GM21825 (cell line): ENCODE data around the gene CCDC86.

Experiments
- ATAC-seq: cut with Tn5 transposase; IDR thresholded peaks from one replicate; pipeline ENCODE4 v1.9.1; 2021; ENCODE audit warnings: mild to moderate bottlenecking, moderate library complexity; ENCODE audit not compliant: unreplicated experiment

The CCDC86 gene

DNA sequence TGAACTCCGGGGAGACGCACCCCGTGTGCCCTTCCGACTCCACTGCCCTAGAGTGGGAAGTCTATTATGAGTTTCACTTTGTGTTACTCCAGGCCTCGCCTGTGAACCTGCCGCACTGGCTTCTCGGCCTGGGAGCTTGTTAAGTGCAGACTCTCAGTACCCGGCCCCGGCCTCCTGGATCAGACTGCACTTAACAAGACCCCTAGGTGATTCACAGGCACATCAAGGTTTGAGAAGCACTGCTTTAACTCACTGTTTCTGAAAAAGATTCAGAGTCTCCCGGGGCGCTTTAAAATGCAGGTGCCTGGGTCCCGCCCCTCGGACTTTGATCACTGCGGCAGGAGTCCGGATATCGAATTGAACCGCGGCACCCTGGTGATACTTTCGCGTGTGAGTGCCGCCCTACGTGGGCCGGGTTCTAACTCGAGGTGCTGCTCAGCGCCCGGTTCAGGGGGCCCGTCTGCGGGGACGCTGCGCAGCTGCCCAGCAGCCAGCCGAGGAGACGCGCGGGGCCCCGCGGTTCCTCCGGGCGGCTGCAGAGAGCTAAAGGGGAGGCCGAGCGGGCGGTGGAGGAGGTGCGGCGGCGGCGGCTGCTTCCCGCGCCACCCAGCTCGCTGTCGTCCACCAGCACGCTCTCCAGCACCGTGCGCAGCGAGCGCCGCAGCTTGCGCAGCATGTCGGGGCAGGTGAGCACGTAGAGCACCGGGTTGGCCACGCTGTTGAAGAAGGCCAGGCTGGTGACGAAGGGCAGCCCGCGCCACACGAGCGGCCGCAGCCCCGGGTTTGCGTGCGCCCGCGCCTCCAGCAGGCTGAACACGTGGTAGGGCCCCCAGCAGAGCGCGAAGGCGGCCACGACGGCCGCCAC lies 10.4 kb downstream of the CCDC86 start:
- ATAC-seq: no peak

- no peak for ATAC-seq
These were observed 11.4 kb downstream of the CCDC86 start for GRCh38 chr11:60852982-60853950.

- ATAC-seq: no peak
These were observed 12.4 kb downstream of the CCDC86 start for GRCh38 chr11:60854140-60854846.

DNA sequence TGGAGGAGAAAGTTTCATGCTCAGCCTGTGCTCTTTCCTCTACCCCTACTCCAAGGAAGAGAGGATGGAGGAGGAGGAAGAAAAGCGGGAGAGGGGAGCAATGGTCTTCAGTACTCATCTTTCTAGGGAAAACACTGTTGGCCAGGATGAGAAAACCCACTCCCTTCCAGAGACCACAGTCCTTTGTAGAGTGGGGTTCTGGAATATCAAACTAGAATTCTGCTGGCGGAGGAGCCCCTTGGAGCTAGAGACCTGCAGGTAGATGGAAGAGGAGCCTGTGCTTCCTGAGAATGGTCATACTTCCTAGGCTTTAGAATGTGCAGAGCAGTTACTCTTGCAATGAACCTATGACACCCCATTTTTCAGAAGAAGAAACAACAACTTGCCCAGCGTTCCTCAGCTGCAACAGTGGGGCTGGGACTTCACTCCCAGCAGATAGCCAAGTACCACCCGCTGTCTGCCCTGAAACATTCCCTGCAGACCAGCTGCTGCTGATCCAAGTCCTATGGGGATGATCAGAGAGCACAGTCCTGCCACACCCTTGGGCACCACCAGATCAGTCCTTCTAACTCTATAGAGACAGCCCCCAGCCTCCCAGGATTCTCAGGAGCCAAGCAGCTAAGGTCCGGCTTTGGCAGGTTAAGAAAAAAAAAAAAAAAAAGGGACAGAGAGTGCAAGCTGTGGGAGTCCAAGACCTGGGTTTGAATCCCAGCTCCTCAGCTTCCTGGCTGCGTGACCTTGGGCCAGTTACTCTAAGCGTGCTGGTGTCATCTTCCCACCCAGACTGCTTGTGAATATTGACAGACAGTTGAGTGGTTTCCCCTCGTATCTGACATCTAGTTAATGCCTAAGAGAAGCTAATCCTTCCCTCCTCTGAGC lies 13.2 kb downstream of the CCDC86 start:
- no peak for ATAC-seq

DNA sequence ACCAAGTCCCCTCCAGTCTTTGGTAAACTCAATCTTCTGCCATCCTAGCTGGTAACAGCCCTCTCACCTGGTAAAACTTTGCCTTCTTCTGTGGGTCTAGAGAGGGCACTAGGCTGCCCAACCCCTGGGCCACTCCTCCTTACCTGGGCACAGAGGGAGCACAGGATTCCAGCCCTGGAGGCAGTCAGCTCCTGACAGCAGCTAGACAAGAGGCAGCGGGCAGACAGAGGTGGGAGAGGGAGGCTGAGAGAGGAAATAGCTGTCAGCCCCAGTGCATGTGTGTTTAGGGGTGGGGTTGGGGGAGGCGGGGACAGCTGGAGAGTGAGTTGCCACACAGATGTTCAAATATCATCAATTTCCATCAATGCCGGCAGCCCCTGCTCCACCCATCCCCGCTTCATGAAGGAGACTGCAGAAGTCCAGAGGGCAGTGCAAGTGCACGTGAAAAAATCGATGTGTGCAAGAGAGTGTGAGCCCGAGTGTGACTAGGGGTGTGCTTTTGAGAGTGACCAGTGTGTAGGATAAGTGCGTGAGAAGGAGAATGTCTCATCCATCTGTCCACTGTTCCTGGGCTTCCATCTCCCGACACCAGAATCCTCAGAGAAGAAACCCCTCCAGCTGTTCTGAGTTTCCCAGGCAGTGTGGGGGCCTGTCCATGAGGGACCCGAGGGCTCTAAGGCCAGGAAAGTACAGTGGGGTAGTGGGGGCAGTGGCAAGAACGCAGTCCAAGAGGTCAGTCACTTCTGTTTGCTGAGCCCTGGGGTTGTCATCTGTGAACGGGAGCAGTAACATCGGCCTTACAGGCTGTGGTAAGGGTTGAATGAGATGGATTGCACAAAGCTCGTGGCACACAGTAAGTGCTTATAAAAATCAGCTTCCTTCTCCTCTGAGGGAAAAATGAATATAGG lies 14.1 kb downstream of the CCDC86 start, which contains the start of gene PTGDR2:
TSS of gene PTGDR2 (minus strand) at position 225 of the 908 bp plus-strand sequence. CDS start 2,228 bp downstream, outside the sequence.
- ATAC-seq: no peak

DNA sequence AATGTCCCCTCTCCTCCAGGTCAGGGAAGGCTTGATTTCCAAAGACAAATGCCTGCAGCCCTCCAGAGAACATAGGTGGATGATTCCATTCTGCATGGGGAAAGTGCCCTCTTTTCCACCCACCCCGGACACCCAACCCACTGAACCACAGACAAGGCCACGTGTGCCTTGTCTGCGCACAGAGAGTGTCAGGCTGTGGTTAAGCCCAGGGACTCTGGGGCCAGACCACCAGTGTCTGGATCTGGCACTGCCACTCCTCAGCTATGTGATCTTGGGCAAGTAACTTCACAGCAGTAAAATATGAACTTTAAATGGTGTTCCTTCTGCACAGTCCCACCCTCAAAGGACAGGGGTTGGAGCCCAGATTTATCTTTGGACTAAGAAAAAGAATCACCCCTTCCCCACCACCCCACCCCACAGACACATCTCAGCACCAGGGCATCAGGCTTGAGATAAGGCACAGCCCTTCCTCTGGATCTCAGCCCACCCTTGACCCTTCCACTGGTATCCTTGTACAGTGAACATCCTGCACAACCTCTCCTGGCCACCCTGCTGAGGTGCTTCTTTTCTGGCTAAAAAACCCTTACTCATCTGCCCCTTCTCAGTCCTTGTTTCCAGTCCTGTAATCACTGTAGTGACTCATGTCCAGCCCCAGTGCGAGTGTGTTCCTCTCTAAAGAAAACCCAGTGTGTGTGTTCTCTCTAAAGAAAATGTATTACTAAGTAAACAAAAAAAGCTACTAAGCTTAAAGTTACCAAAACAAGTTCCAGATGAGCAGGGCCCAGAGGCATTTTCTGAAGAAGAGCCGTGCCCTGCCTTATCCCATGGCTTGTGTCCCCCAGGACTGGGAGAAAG lies 15.7 kb downstream of the CCDC86 start:
- ATAC-seq: no peak

- ATAC-seq: no peak
These were observed 16.3 kb downstream of the CCDC86 start for GRCh38 chr11:60858236-60858635.

DNA sequence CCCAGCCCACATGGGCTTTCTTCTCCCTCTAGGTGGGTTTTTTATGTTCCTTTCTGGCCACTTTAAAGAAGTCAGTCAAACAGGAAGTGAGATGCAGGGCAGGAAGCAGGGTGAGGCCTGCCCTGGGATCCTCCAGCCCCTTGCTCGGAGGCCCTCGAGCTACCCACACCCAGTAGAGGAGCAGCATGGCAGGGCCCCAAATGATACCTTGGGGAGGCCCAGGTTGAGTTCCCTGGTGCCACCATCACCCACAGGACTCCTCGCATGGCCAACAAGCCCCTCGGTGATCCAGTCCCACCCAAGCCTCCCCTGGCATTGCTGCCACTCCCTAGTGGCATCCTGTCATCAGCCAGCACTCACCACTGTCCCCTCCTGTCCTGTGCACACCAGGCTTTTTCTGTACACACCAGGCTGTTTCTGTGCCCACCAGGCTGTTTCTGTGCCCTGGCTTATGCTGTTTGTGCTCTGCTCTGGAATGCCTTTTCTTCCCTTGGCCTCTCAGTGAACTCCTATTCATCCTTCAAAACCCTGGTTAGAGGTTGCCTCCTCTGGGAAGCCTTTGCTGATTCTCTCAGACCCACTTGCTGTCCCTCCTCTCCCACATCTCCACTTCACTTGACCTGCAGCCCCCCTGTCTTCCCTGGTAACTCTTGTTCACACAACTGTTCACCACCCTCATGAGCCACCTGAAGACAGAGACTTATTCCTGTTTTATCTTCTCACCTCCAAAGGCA lies 17.0 kb downstream of the CCDC86 start:
- ATAC-seq: no peak

DNA sequence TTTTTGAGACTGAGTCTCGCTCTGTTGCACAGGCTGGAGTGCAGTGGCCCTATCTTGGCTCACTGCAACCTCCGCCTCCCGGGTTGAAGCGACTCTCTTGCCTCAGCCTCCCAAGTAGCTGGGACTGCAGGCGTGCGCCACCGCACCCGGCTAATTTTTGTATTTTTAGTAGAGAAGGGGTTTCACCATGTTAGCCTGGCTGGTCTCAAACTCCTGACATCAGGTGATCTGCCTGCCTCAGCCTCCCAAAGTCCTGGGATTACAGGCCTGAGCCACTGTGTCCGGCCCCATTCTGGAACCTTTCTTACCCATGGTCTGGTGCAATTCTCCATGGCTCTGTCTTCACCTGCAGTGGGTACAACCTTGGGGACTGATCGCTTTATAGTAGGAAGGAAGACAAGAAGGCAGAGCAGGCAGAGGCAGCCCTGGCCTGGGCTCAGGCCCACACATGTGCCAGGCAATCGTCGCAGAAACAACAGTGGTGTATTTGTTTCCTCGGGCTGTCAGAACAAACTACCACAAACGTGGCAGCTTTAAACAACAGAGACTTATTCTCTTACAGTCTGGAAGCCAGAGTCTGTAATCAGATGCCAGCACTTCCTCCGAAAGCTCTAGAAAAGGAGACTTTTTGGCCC lies 17.8 kb downstream of the CCDC86 start:
- no peak for ATAC-seq

DNA sequence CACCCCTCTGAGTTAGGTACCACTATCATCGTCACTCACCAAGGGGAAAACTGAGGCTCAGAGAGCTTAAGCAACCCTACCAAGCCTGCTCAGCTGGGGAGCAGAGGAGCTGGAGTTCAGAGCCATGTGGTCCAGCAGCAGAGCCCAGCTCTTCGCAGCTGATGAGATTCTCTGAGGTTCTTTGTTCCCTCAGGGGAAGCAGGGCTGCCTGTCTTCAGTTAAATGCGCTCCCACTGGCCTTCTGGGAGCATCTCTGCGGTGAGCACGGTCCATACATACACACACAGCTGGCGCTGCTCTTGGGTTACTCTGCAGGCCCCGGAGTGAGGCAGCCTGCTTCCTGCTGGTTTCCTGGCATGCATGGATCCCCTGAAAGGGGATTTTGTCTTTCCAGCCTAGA lies 19.0 kb downstream of the CCDC86 start:
- no peak for ATAC-seq

- ATAC-seq: no peak
These were observed 20.3 kb downstream of the CCDC86 start for GRCh38 chr11:60862171-60862570.

DNA sequence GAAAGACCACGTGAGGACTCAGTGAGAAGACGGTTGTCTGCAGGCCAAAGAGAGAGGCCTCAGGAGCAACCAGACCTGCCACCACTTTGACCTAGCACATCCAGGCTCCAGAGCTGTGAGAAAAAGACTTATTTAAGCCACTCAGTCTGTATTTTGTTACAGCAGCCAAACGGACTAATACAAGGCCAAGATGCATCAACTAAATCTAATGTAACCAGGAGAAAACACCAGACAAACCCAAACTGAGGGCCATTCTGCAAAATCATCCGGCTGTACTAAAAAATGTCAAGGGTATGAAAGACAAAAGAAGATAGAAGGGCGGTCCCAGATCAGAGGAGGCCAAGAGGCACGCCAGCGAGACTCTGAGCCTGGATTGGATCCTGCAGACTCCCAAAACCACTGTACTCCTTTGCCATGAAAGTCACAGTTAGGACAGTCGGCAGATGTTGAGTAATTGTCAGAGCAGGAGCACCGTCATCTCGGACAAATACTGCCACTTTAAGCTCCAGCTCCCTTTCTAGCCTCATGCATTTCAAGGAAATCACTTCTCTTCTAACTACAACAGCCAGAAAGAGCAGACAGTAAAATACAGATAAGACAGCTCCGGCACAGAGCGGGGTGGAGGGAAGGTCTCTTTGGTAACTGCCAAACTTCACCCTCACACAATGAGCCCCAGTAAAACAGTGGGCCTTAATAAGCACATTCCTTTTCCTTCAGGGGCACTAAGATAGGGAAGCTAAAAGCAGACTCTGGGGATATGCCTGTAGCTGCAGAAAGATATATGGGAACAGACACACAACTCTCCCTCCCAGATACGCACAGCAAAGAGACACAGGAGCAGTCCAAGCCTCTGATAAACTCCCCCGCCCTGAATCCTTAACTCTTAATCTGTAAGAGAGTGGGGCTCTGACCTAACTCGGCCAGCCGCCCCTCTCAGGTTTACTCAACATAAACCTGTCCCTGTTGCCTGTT lies 21.9 kb downstream of the CCDC86 start:
- ATAC-seq: no peak

DNA sequence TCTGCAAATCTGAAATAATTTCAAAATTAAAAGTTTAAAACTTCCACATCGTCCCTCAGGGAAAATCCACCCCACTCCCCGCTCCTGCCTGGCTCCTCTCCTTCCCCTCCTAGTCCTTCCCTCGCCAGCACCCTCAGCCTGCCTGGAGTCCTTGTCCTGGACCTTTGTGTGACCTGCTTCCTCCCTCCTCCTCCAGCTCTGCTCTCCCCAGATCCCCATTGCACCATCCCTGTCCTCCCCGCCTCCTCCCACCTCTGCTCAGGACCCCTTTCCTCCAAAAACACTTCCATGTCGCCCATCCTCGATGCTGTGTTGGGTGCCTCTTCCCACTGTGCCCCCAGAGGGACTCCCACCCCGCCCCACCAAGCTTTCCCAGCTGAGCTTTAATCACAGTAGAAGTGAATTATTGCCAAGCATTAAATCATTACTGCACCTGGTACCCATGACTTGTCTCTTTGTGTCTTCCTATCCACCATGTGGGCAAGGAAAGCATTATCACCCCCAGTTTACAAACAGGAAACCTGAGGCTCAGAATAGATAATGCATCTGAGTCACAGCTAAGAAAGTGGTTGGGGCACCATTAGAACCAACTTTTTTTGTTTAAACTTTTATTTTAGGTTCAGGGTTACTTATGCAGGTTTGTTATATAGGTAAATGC lies 23.1 kb downstream of the CCDC86 start:
- no peak for ATAC-seq

GRCh38 chr11:60866911-60867870 lies 25.3 kb downstream of the CCDC86 start, which contains the start of gene ZP1:
TSS of gene ZP1 (plus strand) at chr11:60867542. CDS start at chr11:60867562, 20 bp downstream.
- no peak for ATAC-seq
